B cell (primary cell): Measurements from ENCODE around the gene PSMA2.

ENCODE experiments used
- CTCF ChIP-seq: fragments of 200-600 bp; IDR thresholded peaks from one replicate; pipeline ENCODE4 v1.8.0; 2022; ENCODE audit warnings: antibody characterized with exemption, mild to moderate bottlenecking
- EZH2 ChIP-seq: IDR thresholded peaks from 2 replicates; pipeline ENCODE4 v1.6.1; 2012; ENCODE audit warnings: borderline replicate concordance, low read depth, mild to moderate bottlenecking, moderate library complexity, low read length; ENCODE audit not compliant: insufficient read depth, poor library complexity, severe bottlenecking

- TF ChIP-seq CTCF (no peak), EZH2 (no peak)
Measured at GRCh38 chr7:42878303-42878702, 53.7 kb downstream of the PSMA2 start.
